Measurements from ENCODE around the gene ACTMAP.
A peak's percentile ranks its signal among the peaks of the same experiment; 100 is the strongest.
"Not testable (repeated sequence)": the region's sequence is repeated elsewhere in the genome, so short reads cannot be mapped to it uniquely, and the experiment has no call there.

Gene ACTMAP

DNA sequence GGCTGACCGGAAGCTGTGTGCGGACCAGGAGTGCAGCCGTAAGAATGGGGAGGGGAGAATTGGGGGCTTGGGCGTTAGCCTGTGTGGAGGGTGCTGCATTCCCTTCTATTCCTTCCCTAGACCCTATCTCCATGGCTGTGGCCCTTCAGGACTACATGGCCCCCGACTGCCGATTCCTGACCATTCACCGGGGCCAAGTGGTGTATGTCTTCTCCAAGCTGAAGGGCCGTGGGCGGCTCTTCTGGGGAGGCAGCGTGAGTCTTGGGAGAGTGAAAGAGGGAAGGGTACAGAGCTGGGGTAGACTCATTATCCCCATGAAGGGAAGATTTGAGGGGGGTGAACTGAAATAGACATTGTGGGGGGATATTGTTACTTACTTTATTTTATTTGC is 25.4 kb upstream of the ACTMAP start:
- no peak for DNase-seq

DNA sequence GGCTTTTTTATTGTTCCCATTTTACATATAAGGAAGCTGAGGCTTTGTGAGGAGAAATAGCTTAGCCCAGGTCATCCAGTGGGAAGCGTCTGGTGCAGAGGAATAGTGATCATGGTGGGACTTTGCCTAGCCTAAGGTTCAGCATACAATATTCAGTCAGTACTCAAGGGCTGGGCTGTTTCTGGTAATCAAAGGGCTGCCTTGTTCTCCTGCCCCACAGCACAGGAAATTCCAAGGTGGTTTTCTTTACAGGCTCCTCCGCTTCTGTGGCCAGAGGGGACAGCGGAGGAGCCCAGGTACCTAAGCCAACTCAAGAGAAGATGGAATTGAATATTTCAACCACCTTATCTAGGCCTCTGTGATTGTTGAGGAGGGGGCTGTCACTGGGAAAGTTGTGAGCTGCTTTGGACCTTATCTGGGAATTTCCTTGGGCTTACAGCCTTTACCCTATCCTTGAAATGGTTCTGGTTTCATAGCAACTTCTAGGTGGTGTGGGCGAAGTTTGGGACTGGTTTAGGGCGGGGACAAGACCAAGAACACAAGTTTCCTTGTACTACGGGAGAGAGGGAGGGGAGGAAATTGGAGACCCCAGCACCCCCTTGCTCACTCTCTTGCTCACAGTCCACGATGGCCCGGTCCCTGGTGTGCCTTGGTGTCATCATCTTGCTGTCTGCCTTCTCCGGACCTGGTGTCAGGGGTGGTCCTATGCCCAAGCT is 24.8 kb upstream of the ACTMAP start, which contains the start of gene MIA:
TSS of gene MIA (plus strand) at position 606 of the 716 bp plus-strand sequence. CDS start at position 628, 22 bp downstream.
- no peak for DNase-seq

DNA sequence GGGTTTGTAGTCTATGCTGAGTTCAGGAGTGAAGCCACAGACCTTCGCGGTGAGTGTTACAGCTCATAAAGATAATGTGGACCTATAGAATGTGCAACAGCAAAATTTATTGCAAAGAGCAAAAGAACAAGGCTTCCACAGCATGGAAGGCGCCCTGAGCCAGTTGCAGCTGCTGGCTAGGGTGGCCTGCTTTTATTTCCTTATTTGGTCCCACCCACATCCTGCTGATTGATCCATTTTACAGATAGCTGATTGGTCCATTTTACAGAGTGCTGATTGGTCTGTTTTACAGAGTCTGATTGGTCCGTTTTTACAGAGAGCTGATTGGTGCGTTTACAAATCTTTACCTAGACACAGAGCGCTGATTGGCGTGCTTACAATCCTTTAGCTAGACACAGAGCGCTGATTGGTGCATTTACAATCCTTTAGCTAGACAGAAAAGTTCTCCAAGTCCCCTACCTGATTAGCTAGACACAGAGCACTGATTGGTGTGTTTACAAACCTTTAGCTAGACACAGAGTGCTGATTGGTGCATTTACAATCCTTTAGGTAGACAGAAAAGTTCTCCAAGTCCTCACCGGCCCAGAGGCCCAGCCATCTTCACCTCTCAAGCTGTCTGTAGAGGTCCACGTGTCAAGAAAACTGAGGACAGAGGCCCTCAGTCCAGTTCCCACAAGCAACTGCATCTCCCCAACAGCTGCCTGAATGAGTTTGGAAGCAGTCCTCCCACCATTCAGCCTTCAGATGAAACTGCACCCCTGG is 21.0 kb upstream of the ACTMAP start:
- DNase-seq = peak; percentile 18 to 59

DNA sequence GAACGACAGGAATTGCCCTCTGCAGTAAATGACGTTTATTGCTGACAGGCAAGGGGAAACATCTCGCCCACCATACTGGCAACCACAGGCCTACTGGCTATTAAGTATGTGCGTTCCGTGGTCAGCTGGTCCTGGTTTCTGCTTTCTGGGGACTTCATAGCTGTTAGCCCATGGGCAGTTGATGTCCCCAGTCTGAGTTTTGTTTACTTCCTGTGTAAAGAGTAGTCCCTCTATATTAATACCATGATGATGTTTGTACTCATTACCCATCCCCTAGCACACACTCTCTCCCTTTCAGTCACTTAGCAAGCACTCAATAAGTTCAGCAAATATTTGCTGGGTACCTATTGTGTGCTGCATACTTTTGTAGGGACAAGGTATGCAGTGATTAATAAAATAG is 18.6 kb upstream of the ACTMAP start:
- no peak for DNase-seq

DNA sequence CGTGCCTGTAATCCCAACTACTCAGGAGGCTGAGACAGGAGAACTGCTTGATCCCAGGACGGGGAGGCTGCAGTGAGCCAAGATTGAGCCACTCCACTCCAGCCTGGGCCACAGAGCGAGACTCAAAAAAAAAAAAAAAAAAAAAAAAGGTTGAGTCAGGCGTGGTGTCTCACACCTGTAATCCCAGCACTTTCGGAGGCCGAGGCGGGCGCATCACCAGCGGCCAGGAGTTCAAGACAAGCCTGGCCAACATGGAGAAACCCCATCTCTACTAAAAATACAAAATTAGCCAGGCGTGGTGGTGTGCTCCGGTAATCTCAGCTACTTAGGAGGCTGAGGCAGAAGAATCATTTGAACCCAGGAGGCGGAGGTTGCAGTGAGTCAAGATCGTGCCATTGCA is 16.1 kb upstream of the ACTMAP start:
- not testable (repeated sequence) for DNase-seq

DNA sequence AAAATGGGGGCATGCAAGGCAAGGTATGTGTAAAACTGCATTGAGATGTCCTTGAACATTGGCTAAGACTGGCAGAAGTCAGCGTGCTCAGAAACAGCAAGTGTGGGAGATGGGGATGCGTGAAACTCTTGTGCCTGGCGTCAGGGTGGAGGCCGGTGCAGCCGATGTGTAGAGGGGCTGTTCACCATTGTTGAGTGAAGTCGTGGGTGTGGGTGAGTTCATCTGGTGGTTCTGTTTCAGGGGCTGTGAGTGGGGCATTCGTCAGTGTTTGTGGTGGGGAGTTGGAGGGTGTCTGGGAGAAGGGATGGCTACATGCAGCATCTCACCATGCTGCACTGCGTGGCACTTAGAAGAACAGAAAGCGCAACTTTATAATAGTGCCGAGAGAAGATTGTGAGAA is 13.7 kb upstream of the ACTMAP start:
- DNase-seq = no peak

DNA sequence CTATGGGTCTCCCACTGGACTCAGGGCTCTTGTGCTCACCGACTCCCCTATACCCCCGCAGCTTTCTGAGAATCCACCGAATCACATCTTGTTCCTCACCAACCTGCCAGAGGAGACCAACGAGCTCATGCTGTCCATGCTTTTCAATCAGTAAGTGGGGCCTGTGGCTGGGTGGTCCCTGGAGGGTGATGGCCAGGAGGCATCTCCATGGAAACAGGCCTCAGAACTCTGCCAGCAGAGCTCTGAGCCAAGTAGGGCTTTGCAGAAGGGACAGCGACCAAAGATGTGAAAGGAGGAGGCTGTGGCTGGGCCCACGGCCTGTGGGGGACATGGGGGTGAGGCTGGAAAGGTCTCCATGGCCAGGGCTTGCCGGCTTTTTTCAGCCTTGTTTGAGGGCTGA is 13.2 kb upstream of the ACTMAP start:
- no peak for DNase-seq

DNA sequence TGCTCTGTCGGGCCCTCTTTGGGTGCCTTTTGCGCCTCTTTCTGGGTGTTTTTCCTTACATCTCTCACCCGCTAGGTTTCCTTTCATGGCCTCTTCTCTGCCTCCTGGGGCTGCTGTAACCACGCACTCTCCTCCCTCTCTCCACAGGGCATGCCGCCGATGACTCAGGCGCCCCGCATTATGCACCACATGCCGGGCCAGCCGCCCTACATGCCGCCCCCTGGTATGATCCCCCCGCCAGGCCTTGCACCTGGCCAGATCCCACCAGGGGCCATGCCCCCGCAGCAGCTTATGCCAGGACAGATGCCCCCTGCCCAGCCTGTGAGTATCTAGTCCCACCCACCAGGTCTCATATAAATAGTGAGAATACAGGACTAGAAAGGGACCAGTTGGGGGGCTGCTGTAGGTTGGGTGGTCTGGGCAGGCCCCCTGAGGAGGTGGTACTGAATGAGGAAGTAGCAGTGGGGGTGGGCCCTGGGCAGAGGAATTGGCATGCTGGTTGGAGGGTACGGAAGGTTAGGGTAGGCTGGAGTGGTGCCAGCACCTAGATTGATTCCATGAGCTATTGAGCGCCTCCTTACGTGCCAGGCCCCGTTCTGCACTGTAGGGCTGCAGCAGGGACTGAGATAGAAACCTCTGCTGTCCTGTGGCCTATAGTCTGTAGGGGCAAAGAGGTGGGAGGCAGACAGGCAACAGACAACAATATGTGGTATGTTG is 12.6 kb upstream of the ACTMAP start:
- no peak for DNase-seq

DNA sequence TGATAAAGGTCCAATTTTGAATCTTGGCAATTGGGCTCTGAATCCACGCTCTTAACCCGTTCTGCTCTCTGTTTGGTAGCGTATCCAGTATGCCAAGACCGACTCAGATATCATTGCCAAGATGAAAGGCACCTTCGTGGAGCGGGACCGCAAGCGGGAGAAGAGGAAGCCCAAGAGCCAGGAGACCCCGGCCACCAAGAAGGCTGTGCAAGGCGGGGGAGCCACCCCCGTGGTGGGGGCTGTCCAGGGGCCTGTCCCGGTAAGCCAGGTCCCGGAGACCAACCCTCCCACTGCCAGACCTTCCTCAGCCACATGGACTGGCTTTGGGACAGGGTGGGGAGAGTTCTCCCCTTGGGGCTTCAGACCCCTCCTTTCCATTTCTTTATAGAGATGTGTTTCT is 9.1 kb upstream of the ACTMAP start:
- no peak for DNase-seq

DNA sequence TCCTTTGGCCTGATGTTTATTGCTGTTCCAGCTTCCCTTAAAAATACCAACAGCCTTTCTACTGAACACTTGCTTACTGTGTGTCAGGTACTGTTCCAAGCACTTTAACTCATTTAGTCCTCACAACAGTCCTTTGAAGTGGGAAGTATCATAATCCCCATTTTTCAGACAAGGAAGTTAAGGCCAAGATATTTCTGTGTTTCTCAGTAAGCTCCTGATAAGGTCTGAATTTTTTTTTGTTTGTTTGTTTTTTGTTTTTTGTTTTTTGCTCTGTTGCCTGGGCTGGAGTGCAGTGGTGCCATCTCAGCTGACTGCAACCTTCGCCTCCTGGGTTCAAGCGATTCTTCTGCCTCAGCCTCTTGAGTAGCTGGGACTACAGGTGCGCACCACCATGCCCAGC is 8.2 kb upstream of the ACTMAP start:
- DNase-seq = no peak

DNA sequence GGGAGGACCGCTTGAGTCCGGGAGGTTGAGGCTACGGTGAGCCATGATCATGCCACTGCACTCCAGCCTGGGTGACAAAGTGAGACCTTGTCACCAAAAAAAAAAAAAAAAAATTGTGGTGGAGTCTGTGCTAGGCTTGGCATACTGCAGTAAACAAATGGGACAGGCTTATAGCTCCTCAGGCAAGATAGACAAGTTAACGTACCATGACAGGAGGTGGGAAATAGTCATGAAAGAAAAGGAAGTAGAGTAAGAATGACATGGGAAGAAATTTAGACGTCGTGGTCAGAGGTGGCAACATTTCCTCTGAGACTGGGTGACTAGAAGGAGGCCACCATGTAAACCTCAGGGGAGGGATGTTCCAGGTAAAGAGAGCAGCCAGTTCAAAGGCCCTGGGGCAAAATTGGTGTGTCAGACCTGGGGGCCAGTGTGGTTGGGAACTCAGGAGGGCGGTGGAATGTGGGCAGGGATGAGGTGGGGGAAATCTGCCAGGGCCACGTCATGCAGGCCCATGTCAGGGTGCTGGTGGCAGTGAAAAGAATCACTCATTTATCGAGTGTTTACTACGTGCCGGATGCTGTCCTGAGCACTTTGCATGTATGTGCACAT is 6.3 kb upstream of the ACTMAP start:
- peak in 1 of 2 donors; percentile 39 for DNase-seq

DNA sequence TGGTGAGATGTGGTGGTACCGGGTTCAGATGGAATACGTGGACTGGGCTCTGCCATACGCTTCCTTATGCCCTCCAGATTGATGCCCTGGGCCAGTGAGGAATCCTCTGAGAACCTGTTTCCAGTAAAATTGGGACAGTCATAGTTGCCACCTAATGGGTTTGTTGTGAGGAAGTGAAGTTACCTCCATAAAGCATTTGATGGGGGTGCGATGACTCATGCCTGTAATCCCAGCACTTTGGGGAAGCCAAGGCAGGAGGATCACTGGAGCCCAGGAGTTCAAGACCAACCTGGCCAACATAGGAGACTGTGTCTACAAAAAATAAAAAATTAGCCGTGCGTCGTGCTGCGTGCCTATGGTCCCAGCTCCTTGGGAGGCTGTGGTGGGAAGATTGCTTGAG is 5.5 kb upstream of the ACTMAP start:
- DNase-seq = no peak

DNA sequence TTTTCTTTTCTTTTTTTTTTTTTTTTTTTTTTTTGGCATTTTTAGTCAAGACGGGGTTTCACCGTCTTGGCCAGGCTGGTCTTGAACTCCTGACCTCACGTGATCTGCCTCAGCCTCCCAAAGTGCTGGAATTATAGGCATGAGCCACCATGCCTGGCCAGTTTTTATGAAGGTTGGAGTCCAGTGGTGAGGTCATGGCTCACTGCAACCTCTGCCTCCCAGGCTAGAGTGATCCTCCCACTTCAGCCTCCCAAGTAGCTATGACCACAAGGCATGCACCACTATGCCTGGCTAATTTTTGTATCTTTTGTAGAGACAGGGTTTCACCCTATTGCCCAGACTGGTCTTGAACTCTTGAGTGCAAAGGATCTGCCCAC is 5.0 kb upstream of the ACTMAP start:
- DNase-seq = no peak

DNA sequence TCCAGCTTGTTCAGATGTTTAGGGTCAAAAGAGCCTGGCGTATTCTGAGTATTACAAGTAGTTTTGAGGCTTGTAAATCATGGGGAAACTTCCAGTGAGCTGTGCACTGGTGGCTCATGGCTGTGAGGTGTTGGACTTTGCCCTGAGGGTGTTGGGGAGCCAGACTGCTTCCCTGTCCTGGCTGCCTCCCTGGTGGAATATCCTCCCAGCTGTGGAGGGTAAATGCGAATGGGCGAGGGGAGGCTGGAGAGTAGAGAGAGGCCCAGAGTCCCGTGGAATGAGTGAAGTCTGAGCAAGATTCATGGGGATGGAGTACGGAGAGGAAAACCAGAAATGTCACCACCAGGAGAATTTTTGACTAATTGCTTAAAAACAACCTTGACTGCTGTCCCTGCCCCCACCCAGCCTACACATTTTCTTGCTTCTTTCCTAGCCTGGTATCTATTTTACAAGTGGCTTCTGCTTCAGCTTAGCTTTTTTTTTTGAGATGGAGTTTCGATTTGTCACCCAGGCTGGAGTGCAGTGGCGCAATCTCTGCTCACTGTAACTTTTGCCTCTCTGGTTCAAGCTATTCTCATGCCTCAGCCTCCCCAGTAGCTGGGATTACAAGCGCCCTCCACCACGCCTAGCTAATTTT is 4.5 kb upstream of the ACTMAP start:
- peak; percentile 34 to 36 for DNase-seq

DNA sequence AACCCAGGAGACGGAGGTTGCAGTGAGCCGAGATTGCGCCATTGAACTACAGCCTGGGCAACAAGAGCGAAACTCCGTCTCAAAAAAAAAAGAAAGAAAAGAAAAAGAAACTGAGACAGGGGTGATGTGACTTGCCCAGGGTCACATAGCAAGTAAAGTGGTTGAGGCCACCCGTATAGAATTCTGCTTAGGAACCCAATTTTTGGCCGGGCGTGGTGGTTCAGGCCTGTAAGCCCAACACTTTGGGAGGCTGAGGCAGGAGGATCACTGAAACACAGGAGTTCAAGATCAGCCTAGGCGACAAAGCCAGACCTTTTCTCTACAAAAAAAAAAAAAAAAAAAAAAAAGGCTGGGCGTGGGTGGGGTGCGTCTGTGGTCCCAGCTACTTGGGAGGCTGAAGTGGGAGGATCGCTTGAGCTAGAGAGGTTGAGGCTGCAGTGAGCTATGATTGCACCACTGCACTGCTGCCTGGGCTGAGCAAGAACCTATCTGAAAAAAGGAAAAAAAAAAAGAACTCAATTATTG is 2.0 kb upstream of the ACTMAP start:
- DNase-seq = no peak

DNA sequence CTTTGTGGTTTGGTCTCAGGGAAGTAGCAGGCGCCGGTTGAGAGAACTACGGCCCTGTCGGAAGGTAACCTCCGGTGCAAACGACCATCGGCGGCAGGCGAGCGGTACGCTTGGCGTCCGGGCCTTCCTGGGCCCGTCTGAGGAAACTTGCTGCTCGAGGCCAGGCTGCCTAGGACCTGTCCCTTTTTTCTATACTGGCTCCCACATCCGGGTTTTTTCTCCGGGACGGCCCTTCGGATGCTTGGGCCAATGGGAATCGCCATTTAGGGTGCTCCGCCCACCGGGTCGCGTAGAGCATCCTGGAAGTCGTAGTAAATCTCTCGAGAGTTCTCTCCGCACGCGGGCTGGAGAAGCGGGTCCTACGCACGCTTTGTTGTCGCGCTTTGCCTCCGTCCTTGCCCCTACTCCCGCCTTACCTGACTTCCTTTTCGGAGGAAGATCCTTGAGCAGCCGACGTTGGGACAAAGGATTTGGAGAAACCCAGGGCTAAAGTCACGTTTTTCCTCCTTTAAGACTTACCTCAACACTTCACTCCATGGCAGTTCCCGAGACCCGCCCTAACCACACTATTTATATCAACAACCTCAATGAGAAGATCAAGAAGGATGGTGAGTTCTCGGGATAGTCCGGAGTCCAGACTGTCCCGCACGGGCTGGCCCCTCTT is 729 bp upstream of the ACTMAP start, which contains the start of gene SNRPA:
TSS of gene SNRPA (plus strand) at position 330 of the 664 bp plus-strand sequence. CDS start at position 536, 206 bp downstream.
- DNase-seq = peak; percentile 96 to 97

DNA sequence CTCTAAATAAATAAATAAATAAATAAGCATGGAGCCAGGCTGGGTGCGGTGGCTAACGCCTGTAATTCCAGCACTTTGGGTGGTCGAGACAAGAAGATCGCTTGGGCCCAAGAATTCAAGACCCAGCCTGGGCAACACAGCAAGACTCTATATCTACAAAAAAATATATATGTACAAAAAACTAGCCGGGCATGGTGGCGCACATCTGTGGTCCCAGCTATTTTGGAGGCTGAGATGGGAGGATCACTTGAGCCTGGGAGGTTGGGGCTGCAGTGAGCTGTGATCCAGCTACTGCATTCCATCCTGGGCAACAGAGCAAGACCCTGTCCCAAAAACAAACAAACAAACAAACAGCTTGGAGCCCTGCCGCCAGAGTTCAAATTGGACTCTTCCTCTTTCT is 2.7 kb downstream of the ACTMAP start:
- no peak for DNase-seq

DNA sequence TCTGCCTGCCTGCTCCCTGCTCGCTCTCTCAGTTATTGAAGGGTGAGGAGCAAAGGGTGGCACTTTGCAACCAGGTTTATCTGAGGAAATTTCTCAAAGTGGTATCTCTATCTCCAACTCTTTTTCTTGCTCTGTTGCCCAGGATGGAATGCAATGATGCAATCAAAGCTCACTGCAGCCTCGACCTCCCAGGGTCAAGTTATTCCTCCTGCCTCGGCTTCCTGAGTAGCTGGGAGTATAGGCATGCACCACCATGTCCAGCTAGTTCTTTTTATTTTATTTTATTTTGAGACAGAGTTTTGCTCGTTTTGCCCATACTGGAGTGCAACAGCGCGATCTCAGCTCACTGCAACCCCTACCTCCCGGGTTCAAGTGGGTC is 4.9 kb downstream of the ACTMAP start:
- DNase-seq = no peak

DNA sequence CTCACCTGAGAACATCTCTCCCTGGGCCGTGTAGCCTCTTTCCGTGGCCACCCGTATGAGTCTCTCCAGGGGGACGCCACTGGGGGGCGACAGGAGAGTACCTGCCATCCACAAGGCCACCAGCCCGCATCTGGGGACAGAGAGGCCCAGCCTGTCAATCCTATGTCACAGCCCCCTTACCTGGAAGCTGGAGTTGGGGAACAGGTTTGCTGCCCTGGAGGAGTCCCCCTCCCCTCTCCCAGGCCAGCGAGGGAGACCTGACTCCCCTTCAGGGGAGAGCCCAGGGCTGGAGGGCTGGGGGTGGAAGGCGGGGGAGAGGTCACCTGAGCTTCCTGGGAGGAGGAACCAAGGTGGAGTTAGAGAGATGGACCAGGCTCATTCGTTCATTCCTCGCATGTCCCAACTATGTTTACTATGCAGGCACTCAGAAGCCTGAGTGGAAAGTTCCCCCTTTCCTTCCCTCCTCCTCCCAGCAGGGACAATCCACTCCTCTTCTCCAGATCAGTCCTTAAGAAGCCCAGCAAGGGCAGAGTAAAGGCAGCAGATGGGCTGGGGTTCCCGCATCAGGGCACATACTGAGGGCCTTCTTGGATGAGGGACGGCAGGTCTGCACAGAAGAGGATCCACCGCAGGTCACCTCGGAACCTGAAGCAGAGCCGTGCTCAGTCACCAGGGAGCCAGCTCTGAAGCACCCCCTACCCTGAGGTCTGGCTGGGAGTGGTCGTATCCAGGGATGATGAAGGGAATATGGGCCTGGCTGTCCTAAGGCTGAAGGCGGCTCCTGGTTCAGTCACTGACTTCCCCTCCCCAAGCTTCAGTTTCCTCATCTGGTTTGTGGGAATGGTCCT is 5.5 kb downstream of the ACTMAP start:
- DNase-seq = peak; percentile 16 to 38

DNA sequence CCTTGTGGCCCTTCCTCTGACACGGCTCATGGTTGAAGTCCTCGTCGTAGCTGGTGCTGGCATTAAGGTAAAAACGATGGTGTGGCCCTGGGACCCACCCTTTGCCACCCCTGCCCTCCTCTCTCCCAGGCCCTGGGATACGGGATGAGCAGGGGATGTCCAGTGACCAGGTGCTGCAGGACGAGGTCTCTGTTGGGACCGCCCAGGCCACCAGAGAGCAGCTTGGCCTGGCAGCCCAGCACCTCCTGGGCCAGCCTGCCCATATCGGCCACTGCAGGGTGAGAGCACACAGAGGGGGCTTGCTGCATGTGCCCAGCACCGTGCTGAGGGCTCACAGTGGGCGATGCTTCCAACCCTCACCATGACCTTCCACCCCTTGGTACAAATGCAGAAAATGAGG is 6.4 kb downstream of the ACTMAP start:
- DNase-seq = no peak

DNA sequence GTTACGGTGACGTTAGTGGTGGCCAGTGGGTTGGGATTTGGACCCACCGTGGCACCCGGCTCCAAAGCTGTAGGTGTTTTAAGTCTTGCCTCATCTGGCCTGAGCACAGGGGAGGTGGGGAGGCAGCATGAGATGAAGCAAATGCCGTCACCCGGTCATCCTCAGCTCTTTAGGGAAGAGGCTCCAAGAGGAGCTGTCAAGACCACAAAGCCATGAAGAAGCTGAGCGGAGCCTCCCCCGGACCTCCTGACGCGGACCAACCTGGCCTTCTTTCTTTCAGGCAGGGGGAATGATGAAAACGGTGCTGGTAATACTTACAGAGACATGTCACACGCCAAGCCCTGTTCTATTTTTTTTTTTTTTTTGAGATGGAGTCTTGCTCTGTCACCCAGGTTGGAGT is 7.4 kb downstream of the ACTMAP start:
- DNase-seq = no peak

All from CD4-positive, alpha-beta T cell treated with Interleukin-4 for 1 hour (primary cell).